ENCODE data around the gene FIBCD1. TPM values are rescaled to one million over a fixed set of nuclear protein-coding genes. Genes with fewer than 3 reads are reported as not detected.

FIBCD1 gene
- total RNA-seq, 1 experiment from 2014 or later: 11.0 TPM

DNA sequence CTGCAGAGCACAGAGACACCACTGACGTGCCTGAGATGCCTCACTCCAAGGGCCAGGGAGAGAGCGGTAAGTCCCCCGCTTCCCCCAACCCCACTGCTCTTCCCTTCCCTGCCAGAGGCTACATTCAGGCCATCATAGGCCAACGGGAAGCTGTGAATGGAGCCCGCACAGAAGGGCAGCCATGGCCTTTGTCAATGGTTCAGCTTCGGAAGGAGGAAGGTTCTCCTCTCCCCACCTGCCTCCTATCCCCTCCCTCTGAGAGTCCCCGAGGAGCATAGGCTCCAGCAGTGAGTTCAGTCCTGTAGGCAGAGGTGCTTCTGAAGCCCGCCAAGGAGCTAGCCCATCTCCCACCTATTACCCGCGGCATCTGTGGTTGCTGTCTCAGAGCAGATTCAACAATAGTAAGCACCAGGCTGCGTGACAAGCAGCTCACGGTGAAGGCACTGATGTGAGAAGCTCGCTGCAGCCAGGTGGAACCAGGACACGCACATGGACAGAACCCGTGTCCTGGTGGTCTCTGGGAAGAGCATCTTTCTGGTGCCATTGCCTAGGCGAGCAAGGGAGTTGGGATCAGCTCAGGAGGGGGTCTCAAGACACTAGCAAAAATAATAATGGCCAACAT is 58.3 kb downstream of the FIBCD1 start:
- no peak for DNase-seq (ENCODE audit: low read depth)

DNA sequence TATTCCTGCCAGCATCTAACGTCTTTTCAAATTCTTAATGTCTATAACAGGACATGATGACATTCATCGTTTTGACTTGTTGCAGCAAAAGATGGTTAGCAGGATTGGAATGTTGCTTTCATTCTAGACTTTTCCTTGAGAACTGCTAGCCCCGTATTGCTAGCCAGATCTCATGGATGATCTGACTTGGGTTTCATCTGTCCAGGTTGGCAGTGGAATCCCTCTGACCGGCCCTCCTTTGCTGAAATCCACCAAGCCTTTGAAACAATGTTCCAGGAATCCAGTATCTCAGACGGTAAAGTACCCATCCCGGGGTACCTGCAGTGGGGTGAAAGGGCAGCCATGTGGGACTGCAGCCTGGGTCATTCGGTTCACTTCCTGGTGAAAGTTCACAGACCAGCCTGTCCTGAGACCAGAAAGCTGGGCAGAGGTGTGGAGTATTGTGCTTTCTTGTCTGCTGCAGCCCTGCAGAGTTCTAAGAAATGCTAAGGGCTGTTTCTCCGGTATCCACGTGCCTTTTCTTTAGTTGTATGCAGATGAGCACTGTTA is 59.1 kb downstream of the FIBCD1 start:
- no peak for DNase-seq (ENCODE audit: low read depth)

DNA sequence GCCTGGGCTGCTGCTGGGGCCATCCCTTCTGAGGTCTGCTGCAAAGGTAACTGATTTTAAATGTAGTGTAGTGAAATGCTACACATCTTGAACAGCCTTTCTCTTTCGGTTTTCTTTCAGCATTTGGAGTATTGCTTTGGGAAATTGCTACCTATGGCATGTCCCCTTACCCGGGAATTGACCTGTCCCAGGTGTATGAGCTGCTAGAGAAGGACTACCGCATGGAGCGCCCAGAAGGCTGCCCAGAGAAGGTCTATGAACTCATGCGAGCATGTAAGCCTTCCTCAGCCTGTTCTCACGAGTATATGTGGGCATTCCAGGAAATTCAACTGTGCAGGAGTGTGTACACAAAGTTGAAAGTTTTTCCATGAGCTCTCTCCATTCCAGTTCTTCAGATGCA is 60.8 kb downstream of the FIBCD1 start:
- DNase-seq (ENCODE audit: low read depth): no peak

DNA sequence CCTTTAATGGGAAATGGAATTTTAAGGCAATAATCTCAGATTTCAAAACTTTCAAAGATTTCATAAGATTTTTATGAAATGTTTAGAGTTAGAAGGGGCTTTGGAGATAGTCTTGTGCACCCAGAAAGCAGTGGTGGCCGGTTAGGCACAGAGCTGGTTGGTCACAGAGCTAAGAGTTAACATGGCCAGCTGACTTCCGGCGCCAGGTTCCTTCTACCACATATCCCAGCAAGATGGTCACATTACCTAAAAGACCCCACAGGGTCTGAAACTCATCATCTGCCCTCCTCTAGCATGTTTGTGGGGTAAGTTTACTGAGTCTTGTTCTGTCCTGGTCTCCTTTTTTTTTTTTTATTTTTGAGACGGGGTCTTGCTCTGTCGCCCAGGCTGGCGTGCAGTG is 61.7 kb downstream of the FIBCD1 start:
- DNase-seq (ENCODE audit: low read depth): no peak

DNA sequence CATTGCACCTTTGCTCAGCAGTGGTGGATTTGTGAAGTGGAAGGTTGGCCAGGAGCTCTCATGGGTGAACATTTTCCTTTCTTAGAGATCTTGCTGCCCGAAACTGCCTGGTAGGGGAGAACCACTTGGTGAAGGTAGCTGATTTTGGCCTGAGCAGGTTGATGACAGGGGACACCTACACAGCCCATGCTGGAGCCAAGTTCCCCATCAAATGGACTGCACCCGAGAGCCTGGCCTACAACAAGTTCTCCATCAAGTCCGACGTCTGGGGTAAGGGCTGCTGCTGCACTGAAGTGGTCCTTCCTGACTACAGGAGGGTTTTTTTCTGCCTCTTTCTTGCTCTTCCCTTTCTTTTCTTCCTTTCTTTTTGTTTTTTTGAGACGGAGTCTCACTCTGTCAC is 64.3 kb downstream of the FIBCD1 start:
- DNase-seq (ENCODE audit: low read depth): no peak

DNA sequence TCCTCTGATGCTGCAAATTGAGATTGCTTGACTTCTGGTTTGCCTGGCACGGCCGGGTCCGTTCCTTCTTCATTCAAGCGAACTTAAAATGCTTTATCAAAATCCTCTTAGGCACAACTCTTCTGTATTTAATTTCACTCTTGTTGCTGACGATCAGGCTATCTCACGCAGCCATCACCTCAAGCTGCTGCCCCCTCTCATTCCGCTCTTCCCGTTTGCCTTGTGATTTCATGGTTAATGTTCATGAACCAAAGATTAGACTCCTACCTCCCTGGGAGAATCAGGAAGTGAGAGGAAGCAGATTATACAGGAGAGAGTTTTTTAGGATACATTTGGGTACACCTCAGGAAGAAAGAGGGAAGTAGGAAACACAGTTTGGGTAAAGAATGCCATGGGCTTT is 65.1 kb downstream of the FIBCD1 start:
- DNase-seq (ENCODE audit: low read depth): no peak

DNA sequence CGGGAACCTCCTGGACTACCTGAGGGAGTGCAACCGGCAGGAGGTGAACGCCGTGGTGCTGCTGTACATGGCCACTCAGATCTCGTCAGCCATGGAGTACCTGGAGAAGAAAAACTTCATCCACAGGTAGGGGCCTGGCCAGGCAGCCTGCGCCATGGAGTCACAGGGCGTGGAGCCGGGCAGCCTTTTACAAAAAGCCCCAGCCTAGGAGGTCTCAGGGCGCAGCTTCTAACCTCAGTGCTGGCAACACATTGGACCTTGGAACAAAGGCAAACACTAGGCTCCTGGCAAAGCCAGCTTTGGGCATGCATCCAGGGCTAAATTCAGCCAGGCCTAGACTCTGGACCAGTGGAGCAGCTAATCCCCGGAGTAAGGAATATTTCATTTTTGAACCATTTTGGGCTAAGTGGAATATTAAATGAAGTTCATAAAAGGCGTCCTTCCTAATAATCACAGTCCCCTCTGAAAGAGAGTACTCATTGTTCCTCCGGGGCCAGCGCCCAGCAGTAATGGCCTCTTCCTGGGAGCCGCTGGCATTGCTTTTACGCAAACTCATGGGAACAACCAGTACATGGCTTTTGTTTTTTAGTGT is 66.0 kb downstream of the FIBCD1 start:
- no peak for DNase-seq (ENCODE audit: low read depth)

DNA sequence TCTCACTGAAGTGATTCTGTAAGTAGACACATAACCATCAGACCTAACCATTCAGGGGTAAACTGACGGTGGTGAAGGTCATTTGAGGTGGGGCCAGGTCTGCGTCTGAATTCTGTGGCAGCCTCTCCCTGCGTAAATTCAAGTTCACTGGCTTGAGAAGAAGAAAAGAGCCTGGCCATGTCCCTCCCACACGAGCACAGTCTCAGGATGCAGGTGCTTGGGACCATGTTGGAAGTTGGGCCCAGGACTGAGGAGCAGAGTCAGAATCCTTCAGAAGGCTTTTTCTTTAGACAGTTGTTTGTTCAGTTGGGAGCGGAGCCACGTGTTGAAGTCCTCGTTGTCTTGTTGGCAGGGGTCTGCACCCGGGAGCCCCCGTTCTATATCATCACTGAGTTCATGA is 66.5 kb downstream of the FIBCD1 start:
- no peak for DNase-seq (ENCODE audit: low read depth)

DNA sequence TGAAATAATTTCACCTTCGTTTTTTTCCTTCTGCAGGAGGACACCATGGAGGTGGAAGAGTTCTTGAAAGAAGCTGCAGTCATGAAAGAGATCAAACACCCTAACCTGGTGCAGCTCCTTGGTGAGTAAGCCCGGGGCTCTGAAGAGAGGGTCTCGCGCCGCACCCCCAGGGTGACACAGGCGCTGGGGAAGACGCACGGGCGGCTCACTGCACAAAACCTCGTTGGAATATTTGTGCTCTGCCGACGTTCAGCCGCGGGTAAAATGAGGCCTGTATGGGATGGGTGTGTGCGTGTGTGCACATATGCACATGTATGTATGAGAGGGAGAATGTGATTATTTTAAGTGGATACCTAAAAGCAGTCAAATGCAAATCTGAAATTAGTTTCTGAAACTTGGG is 67.0 kb downstream of the FIBCD1 start:
- DNase-seq (ENCODE audit: low read depth): no peak

DNA sequence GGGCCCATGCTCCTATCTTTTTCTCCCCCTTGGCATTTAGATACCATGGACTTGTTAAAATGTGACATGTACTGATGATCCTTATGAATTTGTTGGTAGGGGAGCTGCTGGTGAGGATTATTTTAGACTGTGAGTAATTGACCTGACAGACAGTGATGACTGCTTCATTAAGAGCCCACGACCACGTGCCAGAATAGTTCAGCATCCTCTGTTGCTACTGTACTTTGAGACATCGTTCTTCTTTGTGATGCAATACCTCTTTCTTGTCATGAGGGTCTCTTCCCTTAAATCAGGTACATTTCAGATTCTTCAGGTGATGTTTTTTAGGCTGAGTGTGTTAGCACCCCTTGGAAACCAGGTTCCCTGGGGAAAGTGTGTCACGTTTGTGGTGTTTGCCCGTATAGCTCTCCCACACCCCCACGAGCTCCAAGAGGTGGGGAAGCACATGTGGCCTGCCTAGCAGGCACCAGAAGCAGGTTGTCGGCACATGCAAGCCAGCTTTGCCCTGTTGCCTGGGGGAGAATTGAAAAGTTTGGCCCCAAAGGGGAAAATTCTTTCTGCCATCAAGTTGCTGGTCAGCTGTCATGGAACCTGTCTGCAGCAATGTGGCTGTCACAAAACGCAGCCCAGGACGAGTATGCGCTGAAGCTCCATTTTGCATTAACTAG is 67.5 kb downstream of the FIBCD1 start:
- DNase-seq (ENCODE audit: low read depth): no peak

DNA sequence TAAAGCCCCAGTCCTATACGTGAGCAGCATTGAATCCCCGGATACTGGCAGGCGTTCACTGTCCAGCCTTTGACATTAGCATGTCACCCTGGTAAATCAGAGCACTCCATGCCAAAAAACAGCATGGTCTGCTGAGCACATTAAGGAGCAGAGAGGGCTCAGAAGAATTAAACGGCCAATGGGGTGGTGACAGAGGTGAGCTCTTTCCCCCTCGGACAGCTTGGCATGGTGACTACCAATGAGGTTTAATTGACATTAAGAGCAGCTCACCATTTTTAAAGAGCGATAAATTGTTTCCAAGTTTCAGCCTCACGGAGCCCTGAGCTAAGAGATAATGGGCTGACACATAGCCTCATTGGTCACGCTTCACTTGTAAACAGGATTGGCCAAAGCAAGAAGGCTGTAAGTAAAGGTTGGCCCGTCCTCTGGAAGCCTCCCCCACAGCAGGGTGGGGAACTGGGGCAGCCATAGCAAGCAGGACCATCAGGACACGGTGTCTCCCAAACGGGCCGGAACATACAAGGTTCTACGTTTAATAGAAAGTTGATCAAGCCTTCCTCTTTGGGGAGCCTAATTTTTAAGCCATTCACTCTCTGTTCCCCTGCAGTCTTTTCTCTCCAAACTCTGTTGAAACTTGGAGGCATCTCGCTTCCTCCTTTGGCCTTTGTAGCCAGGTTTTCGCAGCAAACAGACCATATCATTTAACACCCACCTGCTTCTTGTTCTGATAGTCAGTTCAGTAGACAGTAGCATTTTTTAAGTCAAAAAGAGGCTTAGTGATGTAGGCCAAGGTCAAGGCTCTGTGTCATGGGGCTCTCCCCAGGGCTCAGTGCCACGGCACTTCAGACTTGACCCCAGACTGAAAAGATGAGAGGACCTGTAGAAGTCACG is 68.3 kb downstream of the FIBCD1 start:
- DNase-seq (ENCODE audit: low read depth): peak; percentile 63

DNA sequence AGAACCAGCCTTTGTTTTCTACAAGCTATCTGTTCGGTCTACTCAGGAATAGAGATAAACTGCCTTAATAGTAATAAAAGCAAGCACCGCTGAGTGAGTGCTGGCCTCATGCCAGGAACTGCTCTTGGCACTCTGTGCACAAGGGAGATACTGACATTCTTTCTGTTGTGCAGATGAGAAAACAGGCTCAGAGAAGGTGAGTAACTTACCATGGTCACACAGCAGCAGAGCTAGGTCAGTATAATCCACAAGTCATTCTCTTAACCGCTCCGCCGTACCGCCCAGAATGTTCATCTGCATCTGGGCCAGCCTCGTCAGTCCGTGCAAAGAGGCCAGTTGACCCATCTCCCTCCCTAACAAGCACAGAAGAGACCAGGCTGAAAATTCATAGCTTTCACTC is 69.8 kb downstream of the FIBCD1 start:
- DNase-seq (ENCODE audit: low read depth): no peak

DNA sequence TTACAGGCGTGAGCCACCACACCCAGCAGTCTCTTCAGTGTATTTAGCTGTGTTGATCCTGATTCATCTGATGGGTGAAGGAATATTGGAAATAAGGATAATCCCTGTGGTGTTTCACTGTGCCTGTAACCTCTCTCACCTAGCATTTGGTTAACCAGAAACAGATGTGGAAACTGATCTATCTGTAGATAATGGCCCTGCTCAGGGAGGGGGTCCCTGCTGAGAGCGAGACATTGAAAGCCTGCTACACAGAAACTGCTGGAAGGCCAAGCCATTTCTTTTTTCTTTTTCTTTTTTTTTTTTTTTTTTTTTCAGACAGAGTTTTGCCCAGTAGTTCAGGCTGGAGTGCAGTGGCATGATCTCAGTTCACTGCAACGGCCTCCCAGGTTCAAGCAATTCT is 70.8 kb downstream of the FIBCD1 start:
- no peak for DNase-seq (ENCODE audit: low read depth)

DNA sequence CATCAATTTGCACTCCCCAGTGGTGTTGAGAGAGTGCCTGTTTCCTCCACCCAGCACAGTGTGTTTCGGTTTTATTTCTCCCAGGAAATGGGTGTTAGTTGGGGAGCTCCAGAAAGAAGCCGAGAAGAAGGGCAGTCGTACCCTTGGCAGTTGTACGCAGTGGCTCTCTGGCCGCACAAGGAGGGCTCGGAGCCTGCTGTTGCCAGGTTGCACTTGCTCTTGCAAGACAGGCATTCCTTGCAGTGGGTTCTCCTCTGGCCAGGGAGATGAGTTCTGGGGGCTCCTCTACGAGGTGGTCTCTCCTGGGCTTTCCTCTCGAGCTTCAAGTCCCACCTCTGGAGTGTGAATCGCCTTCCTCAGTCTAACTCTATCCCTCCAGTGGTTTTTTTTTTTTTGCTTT is 71.5 kb downstream of the FIBCD1 start:
- no peak for DNase-seq (ENCODE audit: low read depth)

DNA sequence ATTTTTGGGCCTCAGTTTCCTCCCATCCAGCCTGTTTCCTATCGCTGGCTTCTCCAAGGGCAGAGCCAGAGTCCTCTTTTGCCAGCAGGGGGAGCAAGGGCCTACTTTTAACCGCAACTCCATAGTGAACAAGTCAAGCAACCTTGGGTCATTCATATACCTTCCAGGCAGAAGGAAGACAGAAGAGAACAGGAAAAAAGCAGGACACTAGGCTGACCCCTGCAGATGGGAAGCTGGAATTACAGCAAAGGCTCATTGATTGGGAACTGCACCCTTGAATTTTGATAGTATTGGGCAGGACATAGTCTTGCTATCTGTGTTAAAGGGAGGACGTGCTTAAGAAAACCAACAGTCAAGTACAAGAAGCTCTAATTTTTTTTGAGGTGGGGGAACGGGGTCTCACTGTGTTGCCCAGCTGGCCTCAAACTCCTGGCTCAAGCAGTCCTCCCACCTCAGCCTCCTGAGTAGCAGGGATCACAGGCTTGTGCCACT is 72.5 kb downstream of the FIBCD1 start:
- DNase-seq (ENCODE audit: low read depth): peak; percentile 87

DNA sequence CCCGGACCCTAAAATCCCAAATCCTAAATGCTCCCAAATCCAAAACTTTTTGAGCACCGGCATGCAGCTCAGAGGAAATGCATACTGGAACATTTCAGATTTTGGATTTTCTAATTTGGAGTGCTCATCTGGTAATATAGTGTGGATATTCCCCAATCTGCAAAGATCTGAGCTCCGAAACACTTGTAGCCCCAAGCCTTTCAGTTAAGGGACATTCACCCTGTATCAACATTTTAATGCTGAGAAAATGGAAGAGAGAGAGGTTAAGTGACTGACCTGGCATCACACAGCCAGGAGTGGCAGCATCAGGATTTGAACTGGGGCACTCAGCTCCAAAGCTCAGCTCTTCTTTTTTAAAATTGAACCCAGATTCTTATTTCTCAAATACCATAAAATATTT is 73.1 kb downstream of the FIBCD1 start:
- DNase-seq (ENCODE audit: low read depth): no peak

DNA sequence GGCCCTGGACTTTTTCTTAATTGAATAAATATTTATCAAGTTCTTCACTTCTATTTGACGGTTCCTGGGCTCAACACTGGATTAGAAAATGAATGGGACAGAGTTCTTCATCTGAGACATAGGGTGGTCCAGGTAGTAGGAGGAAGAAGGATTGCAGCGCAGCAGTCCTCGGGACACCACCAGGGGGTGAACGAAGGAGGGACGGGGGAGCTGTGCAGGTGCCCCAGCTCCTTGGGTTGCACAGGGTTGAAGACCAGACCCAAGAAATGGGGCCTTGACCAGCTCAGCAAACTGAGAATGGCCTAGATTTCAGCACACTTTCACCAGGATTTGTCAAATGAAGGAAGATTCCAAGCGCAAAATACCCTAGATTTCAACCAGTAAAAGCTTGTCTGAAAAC is 74.5 kb downstream of the FIBCD1 start:
- no peak for DNase-seq (ENCODE audit: low read depth)

DNA sequence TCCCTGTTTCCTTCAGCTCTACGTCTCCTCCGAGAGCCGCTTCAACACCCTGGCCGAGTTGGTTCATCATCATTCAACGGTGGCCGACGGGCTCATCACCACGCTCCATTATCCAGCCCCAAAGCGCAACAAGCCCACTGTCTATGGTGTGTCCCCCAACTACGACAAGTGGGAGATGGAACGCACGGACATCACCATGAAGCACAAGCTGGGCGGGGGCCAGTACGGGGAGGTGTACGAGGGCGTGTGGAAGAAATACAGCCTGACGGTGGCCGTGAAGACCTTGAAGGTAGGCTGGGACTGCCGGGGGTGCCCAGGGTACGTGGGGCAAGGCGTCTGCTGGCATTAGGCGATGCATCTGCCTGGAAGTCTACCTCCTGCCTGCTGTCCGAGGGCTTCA is 76.3 kb downstream of the FIBCD1 start:
- DNase-seq (ENCODE audit: low read depth): no peak

DNA sequence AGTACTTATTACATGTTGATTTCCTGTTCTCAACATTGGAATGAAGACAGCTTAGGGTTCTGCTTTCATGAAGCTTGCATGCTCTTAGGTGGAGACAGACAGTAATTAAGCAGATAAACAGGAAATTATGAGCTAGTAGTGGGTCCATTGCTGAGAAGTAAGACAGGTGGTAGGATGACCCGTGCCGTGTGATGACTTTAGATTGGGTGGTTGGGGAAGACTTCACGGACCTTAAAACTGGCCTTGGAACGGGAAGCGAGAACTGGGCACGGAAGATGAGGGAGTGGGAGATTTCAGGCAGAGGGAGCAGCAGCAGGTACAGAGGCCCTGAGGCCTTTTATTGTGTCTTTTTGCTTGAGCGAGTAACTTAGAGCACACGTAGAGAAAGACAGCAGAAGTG is 76.8 kb downstream of the FIBCD1 start:
- no peak for DNase-seq (ENCODE audit: low read depth)

DNA sequence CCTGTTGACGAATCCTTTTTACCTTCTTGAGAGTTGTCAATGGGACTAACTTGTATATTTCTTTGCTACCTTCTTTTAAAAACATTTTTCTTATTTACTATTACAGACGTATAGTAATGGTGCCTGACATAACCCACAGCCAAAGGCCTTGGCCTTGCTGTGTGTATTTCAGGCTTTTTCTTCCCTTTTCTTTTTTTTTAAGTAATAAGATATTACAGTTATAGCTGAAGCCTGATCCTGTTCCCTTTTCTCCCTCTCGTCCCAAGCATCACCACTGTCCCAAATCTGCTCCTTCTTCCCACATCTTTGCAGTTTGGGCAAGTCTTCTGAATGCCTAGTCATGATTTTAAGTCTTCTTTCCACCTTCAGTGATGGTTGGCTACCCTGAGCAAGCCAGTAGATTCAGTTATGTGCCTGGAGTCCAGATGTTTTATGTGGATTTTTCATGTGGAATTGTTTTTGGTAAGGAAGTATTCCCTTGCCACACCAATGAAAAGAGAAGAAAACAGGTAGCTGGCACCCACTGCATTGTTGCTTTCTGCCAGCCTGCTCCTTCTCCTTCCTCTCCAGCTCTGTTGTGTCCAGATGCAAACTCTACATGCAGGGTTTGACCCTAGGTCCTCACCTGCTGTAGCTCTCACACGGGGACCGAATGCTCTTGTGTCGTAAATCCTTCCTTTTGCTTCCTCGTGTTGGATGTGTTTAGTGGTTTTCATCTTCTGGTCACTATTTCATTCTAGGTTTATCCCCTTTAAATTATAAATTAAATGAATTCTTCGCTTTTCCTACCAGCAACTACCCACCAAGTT is 77.5 kb downstream of the FIBCD1 start:
- DNase-seq (ENCODE audit: low read depth): no peak
